Measurements from ENCODE around the gene SEC11C. TPM values are rescaled to one million over a fixed set of nuclear protein-coding genes. Genes with fewer than 3 reads are reported as not detected.

The SEC11C gene
- total RNA-seq, 2 donors from 2014 or later, result 41.8 to 77.1 TPM

DNA sequence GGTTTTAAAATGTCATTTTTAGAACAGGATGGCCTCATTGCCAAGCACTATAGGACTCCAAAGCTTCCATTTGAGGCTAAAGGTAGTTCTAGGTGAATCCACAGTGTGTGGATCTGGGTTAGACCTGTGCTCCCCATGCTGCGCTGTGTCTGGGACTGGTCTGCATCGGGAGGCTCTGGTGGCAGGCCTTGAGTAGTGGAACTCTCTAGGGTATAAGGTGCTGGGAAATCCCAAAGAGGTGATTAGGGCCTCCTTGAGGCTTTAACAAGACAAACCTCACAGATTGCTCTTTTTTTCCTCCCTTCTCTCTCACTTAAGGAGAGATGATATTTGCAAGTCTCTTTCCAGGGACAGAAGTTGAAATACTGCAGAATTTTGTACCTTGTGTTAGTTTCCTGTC, 9.3 kb downstream of the SEC11C start:
- Histone ChIP-seq H3K4me3 (no peak overlapping the region), H3K27ac (no peak overlapping the region), H3K4me1 (peaks cover 18% of the 10 kb centered on the region), H3K27me3 (no peaks in the 10 kb centered on the region), H3K9me3 (no peaks in the 10 kb centered on the region), H3K36me3 (replicated peaks in 1 of 2; ENCODE audit: insufficient read depth in 1 of 2, low read depth in 2 of 2) (peaks cover 0 to 7% of the 10 kb centered on the region in 2 donors)
- ATAC-seq (no peak), DNase-seq (no peak)
- TF ChIP-seq POLR2A (IDR thresholded peaks at IDR 0.05) (no peak), CTCF (IDR thresholded peaks at IDR 0.05) (no peak)
- WGBS, 2 donors, result 89% methylated on average over 2 of the region's 2 CpGs; no CpG with 5 or more reads in 1 of the 2 donors
- intact Hi-C loops (cut with DNase I), result no loop called here

DNA sequence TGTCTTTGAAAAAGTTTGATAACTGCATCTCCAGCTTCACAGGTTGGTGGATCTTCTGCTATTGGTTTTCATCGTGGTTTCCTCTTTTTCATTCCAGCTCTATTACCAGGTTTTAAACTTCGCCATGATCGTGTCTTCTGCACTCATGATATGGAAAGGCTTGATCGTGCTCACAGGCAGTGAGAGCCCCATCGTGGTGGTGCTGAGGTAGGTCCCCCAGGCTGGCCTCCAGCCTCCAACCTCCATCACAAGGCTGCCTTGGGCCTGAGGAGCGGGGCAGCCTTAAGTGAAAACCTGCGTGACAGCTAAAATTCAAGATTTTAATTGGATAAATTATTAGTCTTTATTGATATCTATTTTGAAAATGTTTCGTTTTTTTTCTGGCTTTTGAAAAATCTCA, 9.7 kb downstream of the SEC11C start:
- Histone ChIP-seq H3K4me3 (no peak overlapping the region), H3K27ac (no peak overlapping the region), H3K4me1 (peaks cover 18% of the 10 kb centered on the region), H3K9me3 (no peaks in the 10 kb centered on the region), H3K27me3 (no peaks in the 10 kb centered on the region), H3K36me3 (replicated peaks in 1 of 2; ENCODE audit: insufficient read depth in 1 of 2, low read depth in 2 of 2) (peaks cover 0 to 7% of the 10 kb centered on the region in 2 donors)
- DNase-seq (no peak), ATAC-seq (no peak)
- WGBS, 2 donors, result 91 to 92% methylated on average over 8 of the region's 8 CpGs
- intact Hi-C loops (cut with DNase I), result no loop called here
- no peak for TF ChIP-seq CTCF (IDR thresholded peaks at IDR 0.05)
- TF ChIP-seq POLR2A (IDR thresholded peaks at IDR 0.05), result no peak

DNA sequence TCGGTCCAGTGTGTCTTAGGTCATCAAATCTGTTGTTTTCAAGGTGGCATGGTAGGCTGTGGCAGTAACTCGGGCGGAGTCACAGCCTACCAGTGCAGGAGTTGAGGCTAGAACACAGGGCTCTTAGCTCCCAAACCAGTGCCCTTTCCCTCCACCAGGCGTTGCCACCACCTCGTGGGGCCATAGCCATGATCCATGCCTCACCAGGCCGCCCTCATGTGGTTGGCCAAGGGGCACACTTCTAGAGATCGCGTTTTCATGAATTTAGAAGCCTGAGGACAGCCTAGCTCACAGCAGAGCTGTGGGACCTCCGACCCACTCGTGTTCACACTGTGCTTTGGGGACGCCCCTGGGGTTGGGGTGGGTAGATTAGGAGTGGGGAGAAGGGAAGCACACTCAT, 10.6 kb downstream of the SEC11C start:
- Histone ChIP-seq H3K27me3 (no peaks in the 10 kb centered on the region), H3K27ac (no peak overlapping the region), H3K4me3 (no peak overlapping the region), H3K4me1 (peaks cover 18% of the 10 kb centered on the region), H3K9me3 (no peaks in the 10 kb centered on the region), H3K36me3 (replicated peaks in 1 of 2; ENCODE audit: insufficient read depth in 1 of 2, low read depth in 2 of 2) (peaks cover 0 to 7% of the 10 kb centered on the region in 2 donors)
- DNase-seq (no peak), ATAC-seq (no peak)
- intact Hi-C loops (cut with DNase I), result no loop called here
- 90 to 91% methylated on average over 11 of the region's 11 CpGs for WGBS, 2 donors
- no peak for TF ChIP-seq POLR2A (IDR thresholded peaks at IDR 0.05)
- no peak for TF ChIP-seq CTCF (IDR thresholded peaks at IDR 0.05)

DNA sequence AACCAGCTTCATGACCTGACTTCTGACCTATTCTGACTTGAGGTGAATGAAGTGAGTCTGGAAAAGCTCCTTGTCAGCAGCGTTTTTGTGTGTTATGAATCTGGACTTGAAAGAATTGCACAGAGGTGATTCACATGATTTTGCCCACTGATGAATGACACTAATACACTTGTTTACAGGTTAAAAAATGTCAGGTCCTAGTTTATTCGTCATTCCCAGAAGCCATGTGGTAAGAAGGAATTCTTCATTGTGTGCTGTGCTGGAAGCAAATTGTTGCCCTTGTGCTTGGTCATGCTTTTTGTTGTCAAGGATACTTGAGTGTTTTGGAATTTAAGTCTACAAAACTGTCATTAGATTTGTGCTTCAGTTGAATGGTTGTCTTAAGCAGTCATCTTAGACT, 15.5 kb downstream of the SEC11C start:
- Histone ChIP-seq H3K36me3 (replicated peaks in 1 of 2; ENCODE audit: insufficient read depth in 1 of 2, low read depth in 2 of 2) (peaks cover 0 to 13% of the 10 kb centered on the region in 2 donors), H3K27ac (no peak overlapping the region), H3K27me3 (no peaks in the 10 kb centered on the region), H3K4me3 (no peak overlapping the region), H3K9me3 (no peaks in the 10 kb centered on the region), H3K4me1 (no peaks in the 10 kb centered on the region)
- DNase-seq (no peak), ATAC-seq (no peak)
- intact Hi-C loops (cut with DNase I), result no loop called here
- 80 to 98% methylated on average over 2 of the region's 2 CpGs for WGBS, 2 donors
- TF ChIP-seq CTCF (IDR thresholded peaks at IDR 0.05), result no peak
- no peak for TF ChIP-seq POLR2A (IDR thresholded peaks at IDR 0.05)

DNA sequence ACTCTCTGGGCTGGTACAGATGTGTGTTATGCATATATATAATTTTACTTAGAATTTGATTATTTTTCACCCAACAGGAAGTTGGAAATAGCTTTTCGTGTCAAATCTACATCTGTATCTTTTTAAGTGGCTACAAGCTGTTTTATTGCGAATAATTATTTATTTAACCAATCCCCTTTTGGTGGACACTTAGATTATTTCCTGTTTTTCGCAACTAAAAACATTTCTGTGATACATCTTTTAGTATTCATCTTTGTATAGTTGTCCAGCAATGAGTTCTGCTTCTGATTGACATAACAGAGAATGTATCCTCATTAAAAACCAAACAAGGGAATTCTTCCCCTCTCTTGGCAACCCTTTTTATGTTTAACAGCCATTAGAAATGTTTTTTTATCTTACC, 16.6 kb downstream of the SEC11C start:
- WGBS, 2 donors, result 91 to 96% methylated on average over 3 of the region's 3 CpGs
- H3K27me3 ChIP-seq, result no peaks in the 10 kb centered on the region
- no peaks in the 10 kb centered on the region for H3K9me3 ChIP-seq
- TF ChIP-seq POLR2A (IDR thresholded peaks at IDR 0.05) (no peak), CTCF (IDR thresholded peaks at IDR 0.05) (no peak)
- no peaks in the 10 kb centered on the region for H3K4me1 ChIP-seq
- DNase-seq, result no peak
- no peak for ATAC-seq
- intact Hi-C loops (cut with DNase I), result no loop called here
- no peak overlapping the region for H3K27ac ChIP-seq
- H3K36me3 ChIP-seq (replicated peaks in 1 of 2; ENCODE audit: insufficient read depth in 1 of 2, low read depth in 2 of 2), result peaks cover 0 to 12% of the 10 kb centered on the region in 2 donors
- no peak overlapping the region for H3K4me3 ChIP-seq

Data from body of pancreas (tissue), 4 donors.